OCI-LY7 (cell line): ENCODE data around the gene MCF2L2. TPM values are rescaled to one million over a fixed set of nuclear protein-coding genes. Genes with fewer than 3 reads are reported as not detected.
A peak's percentile ranks its signal among the peaks of the same experiment; 100 is the strongest.

Source experiments
- BruUV-seq: library from RNA; stranded (reverse); fragments of 400-500 nt; replicated peaks from 2 replicates; lab custom pipeline; 2021; lab: Mats Ljungman, UMichigan
- CTCF ChIA-PET: fragments of 300-600 bp; sonication (Branson Sonifier 250); formaldehyde crosslinking; loops from one replicate; lab custom pipeline; 2022; ENCODE audit warnings: antibody characterized with exemption; ENCODE audit not compliant: unreplicated experiment; lab: Charles Lee
- POLR2A ChIA-PET: fragments of 300-600 bp; sonication (Branson Sonifier 250); formaldehyde crosslinking; loops from one replicate; lab custom pipeline; 2022; ENCODE audit warnings: antibody characterized with exemption; lab: Charles Lee
- DNase-seq: peaks from one replicate; pipeline ENCODE4 v3.0.0-alpha.2; 2015; ENCODE audit warnings: low spot score
- H2AFZ ChIP-seq: fragments of 200-600 bp; sonication (generic), shearing (Covaris generic); 2 replicates; pipeline ENCODE4 v1.6.1; 2014; ENCODE audit warnings: mild to moderate bottlenecking, antibody characterized with exemption, low read length, moderate library complexity
- H3K27ac ChIP-seq: fragments of 200-600 bp; sonication (generic); 2 replicates; pipeline ENCODE4 v1.5.1; 2014; ENCODE audit warnings: mixed run types, low read depth, mild to moderate bottlenecking, moderate library complexity, low read length, inconsistent platforms; ENCODE audit not compliant: poor library complexity, severe bottlenecking
- H3K36me3 ChIP-seq: fragments of 200-600 bp; sonication (generic); 2 replicates; pipeline ENCODE4 v1.6.1; 2014; ENCODE audit warnings: mild to moderate bottlenecking, antibody characterized with exemption, low read length, moderate library complexity, mixed read lengths; ENCODE audit not compliant: insufficient read depth
- H3K4me1 ChIP-seq: fragments of 200-600 bp; sonication (generic); 2 replicates; pipeline ENCODE4 v1.5.1; 2014; ENCODE audit warnings: mild to moderate bottlenecking, low read length; ENCODE audit not compliant: insufficient read depth, poor library complexity, severe bottlenecking
- H3K4me2 ChIP-seq: fragments of 200-600 bp; sonication (generic); 2 replicates; pipeline ENCODE4 v1.6.1; 2014; ENCODE audit warnings: mild to moderate bottlenecking, low read length
- H3K4me3 ChIP-seq: fragments of 200-600 bp; sonication (generic); 2 replicates; pipeline ENCODE4 v1.5.1; 2014; ENCODE audit warnings: mild to moderate bottlenecking, low read depth, low read length; ENCODE audit not compliant: poor library complexity, severe bottlenecking
- H3K79me2 ChIP-seq: fragments of 200-600 bp; sonication (generic); 2 replicates; pipeline ENCODE4 v1.6.1; 2016; ENCODE audit warnings: low read depth, mild to moderate bottlenecking, low read length, moderate library complexity, mixed read lengths; ENCODE audit not compliant: insufficient read depth
- H3K9me2 ChIP-seq: fragments of 200-600 bp; sonication (generic); 2 replicates; pipeline ENCODE4 v1.6.1; 2016; ENCODE audit warnings: mild to moderate bottlenecking, low read length, mixed read lengths; ENCODE audit not compliant: insufficient read depth
- H3K9me3 ChIP-seq: fragments of 200-600 bp; sonication (generic); 2 replicates; pipeline ENCODE4 v1.6.1; 2014; ENCODE audit warnings: mild to moderate bottlenecking, mixed run types, low read length, mixed read lengths
- H4K20me1 ChIP-seq: fragments of 200-600 bp; sonication (generic); 2 replicates; pipeline ENCODE4 v1.6.1; 2014; ENCODE audit warnings: mild to moderate bottlenecking, antibody characterized with exemption, low read length, moderate library complexity, mixed read lengths; ENCODE audit not compliant: insufficient read depth
- EZH2phosphoT487 ChIP-seq: fragments of 200-600 bp; sonication (generic); IDR thresholded peaks from 2 replicates; pipeline ENCODE4 v1.6.1; 2018; ENCODE audit warnings: low read depth, borderline replicate concordance, mild to moderate bottlenecking, mixed run types, antibody characterized with exemption, low read length, moderate library complexity, mixed read lengths
- intact Hi-C: fragments of 100-400 bp; cut with micrococcal nuclease; formaldehyde crosslinking; loops from one replicate; pipeline ENCODE4 v1.10.0; 2022; ENCODE audit not compliant: unreplicated experiment
- total RNA-seq, 2 experiments: library from RNA; depleted of rRNA in 1 of 2; stranded (reverse); fragments of >200 nt in 1 of 2; shearing (Covaris generic) in 1 of 2; gene quantifications; 2 replicates each; pipeline ENCODE4 v1.2.3, GENCODE V29; 2014 to 2022
- TF ChIP-seq, protein P1 (sequence below): fragments of 200-600 bp; sonication (generic); conservative IDR thresholded peaks from 2 replicates; pipeline ENCODE4 v1.5.1; 2014; ENCODE audit warnings: mild to moderate bottlenecking, antibody characterized with exemption, low read length, moderate library complexity, mixed read lengths

The MCF2L2 gene
- total RNA-seq, 2 experiments from 2014 or later, result 6.6 to 8.0 TPM

DNA sequence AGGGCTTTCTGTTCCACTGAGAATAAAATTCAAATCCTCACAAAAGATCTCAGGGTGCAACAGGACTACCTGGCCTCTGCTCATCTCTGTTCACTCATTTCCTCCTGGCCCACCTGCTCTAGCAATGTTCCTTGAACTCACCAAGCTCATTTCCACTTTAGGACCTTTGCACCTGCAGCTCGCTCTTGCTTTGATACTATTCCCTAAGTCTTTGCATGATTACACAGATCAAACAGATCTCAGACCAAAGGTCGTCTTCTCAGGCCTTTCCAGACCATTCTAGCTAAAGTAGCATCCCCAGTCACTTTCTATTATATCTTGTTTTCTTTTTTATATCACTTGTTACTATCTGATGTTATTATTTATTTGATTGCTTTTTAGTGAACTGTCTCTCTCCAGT lies 120.7 kb downstream of the MCF2L2 start:
- Histone ChIP-seq H3K36me3 (no peaks in the 10 kb centered on the region), H3K4me3 (no peak overlapping the region), H3K4me2 (no peak overlapping the region), H4K20me1 (no peaks in the 10 kb centered on the region), H3K9me2 (no peaks in the 10 kb centered on the region), H3K79me2 (no peaks in the 10 kb centered on the region), H3K9me3 (no peaks in the 10 kb centered on the region), H3K4me1 (no peaks in the 10 kb centered on the region), H2AFZ (no peak overlapping the region), H3K27ac (no peak overlapping the region)
- CTCF ChIA-PET, result no interaction called here
- intact Hi-C loops, result no loop called here
- TF ChIP-seq, protein P1, sequence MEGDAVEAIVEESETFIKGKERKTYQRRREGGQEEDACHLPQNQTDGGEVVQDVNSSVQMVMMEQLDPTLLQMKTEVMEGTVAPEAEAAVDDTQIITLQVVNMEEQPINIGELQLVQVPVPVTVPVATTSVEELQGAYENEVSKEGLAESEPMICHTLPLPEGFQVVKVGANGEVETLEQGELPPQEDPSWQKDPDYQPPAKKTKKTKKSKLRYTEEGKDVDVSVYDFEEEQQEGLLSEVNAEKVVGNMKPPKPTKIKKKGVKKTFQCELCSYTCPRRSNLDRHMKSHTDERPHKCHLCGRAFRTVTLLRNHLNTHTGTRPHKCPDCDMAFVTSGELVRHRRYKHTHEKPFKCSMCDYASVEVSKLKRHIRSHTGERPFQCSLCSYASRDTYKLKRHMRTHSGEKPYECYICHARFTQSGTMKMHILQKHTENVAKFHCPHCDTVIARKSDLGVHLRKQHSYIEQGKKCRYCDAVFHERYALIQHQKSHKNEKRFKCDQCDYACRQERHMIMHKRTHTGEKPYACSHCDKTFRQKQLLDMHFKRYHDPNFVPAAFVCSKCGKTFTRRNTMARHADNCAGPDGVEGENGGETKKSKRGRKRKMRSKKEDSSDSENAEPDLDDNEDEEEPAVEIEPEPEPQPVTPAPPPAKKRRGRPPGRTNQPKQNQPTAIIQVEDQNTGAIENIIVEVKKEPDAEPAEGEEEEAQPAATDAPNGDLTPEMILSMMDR, result no peak
- no peak for TF ChIP-seq EZH2phosphoT487
- DNase-seq, result no peak
- POLR2A ChIA-PET, result interaction anchor here (0.9 kb wide), 1 partner anchor 26 kb away, joined by 4 read pairs; no protein-coding TSS in a partner anchor
- no TSS peak for BruUV-seq

GRCh38 chr3:183306798-183307671 lies 121.4 kb downstream of the MCF2L2 start:
- intact Hi-C loops, result no loop called here
- H3K9me2 ChIP-seq, result no peaks in the 10 kb centered on the region
- H3K79me2 ChIP-seq, result no peaks in the 10 kb centered on the region
- TF ChIP-seq EZH2phosphoT487, result no peak
- TF ChIP-seq, protein P1, result no peak
- no TSS peak for BruUV-seq
- no peaks in the 10 kb centered on the region for H4K20me1 ChIP-seq
- no peaks in the 10 kb centered on the region for H3K9me3 ChIP-seq
- H3K4me3 ChIP-seq, result no peak overlapping the region
- no peaks in the 10 kb centered on the region for H3K4me1 ChIP-seq
- no peaks in the 10 kb centered on the region for H3K36me3 ChIP-seq
- H3K4me2 ChIP-seq, result no peak overlapping the region
- H2AFZ ChIP-seq, result no peak overlapping the region
- no peak overlapping the region for H3K27ac ChIP-seq
- peak; percentile 10 for DNase-seq
- ChIA-PET POLR2A (interaction anchor here (0.6 to 0.9 kb wide), 2 partner anchors 25 to 27 kb away, joined by 4 read pairs; no protein-coding TSS in a partner anchor), CTCF (no interaction called here)

DNA sequence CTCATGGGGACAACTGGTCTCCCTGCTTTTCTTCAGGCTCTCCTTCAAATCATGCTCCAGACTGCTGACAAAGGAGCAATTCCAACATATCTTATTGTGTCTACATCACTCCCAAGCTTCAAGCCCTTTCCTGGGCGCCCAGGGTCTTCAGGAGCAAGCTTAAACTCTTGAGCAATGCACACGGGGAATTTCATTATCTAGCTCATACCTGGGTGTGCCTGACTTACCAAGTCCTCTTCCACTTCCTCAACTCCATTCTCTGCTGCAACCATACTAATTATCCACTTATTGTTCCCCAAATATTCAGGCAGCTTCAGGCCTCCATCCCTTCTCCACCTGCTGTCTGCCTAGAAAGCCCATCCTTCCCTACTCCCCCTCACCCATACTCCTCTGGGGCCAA lies 124.7 kb downstream of the MCF2L2 start:
- Histone ChIP-seq H4K20me1 (no peaks in the 10 kb centered on the region), H2AFZ (no peak overlapping the region), H3K9me2 (no peaks in the 10 kb centered on the region), H3K9me3 (no peaks in the 10 kb centered on the region), H3K4me2 (no peak overlapping the region), H3K4me1 (no peaks in the 10 kb centered on the region), H3K79me2 (no peaks in the 10 kb centered on the region), H3K4me3 (no peak overlapping the region), H3K36me3 (no peaks in the 10 kb centered on the region), H3K27ac (no peak overlapping the region)
- ChIA-PET POLR2A (interaction anchor here (0.8 kb wide), 1 partner anchor 17 kb away, joined by 3 read pairs; no protein-coding TSS in a partner anchor), CTCF (no interaction called here)
- BruUV-seq, result no TSS peak
- intact Hi-C loops, result no loop called here
- no peak for DNase-seq
- TF ChIP-seq EZH2phosphoT487, result no peak
- TF ChIP-seq, protein P1, result no peak
